SK-N-SH (cell line): Measurements from ENCODE around the gene AFF3. TPM values are rescaled to one million over a fixed set of nuclear protein-coding genes. Genes with fewer than 3 reads are reported as not detected.
"Not testable (repeated sequence)": the region's sequence is repeated elsewhere in the genome, so short reads cannot be mapped to it uniquely, and the experiment has no call there.

Experiments used
- CTCF ChIA-PET: fragments of 300-600, 350-600 bp; formaldehyde crosslinking; extraction: SDS; loops from one replicate; lab custom pipeline; 2021; lab: Yijun Ruan, JAX
- POLR2A ChIA-PET: fragments of 350-600 bp; sonication (Branson Sonifier 250); formaldehyde crosslinking; extraction: SDS; loops from one replicate; lab custom pipeline; 2020; ENCODE audit warnings: antibody characterized with exemption, inconsistent platforms; lab: Yijun Ruan, JAX
- DNase-seq: peaks from one replicate; pipeline ENCODE4 v3.0.0; 2012
- H2AFZ ChIP-seq: fragments of 200-600 bp; sonication (generic); 2 replicates; pipeline ENCODE4 v1.8.1; 2016; ENCODE audit warnings: antibody characterized with exemption, mild to moderate bottlenecking, low read depth
- H3F3A ChIP-seq: fragments of 200-600 bp; sonication (generic); replicated peaks from 2 replicates; pipeline ENCODE3; 2016; ENCODE audit warnings: antibody characterized with exemption, mild to moderate bottlenecking; ENCODE audit not compliant: insufficient read depth
- H3K27ac ChIP-seq, 2 experiments: fragments of 200-500 bp in 1 of 2; fragments of 200-600 bp in 1 of 2; sonication (Bioruptor generic) in 1 of 2; sonication (generic), shearing (Covaris generic) in 1 of 2; 2 replicates each; pipeline versions ENCODE4 v1.5.1 to v1.6.1; 2014 to 2016; ENCODE audit warnings: low read depth in 2 of 2, inconsistent platforms in 1 of 2, low read length in 1 of 2, mild to moderate bottlenecking in 1 of 2, mixed read lengths in 1 of 2
- H3K27me3 ChIP-seq: fragments of 200-600 bp; sonication (generic), shearing (Covaris generic); 2 replicates; pipeline ENCODE4 v1.6.1; 2016; ENCODE audit warnings: mixed run types; ENCODE audit not compliant: insufficient read depth
- H3K36me3 ChIP-seq, 2 experiments: fragments of 200-500 bp in 1 of 2; fragments of 200-600 bp in 1 of 2; sonication (Bioruptor generic) in 1 of 2; sonication (generic) in 1 of 2; replicated peaks in 1 of 2; 2 replicates each; pipeline versions ENCODE3 to v1.5.1; 2014 to 2016; ENCODE audit warnings: low read length in 1 of 2, mild to moderate bottlenecking in 1 of 2; ENCODE audit not compliant: insufficient read depth in 2 of 2, control insufficient read depth in 1 of 2
- H3K4me1 ChIP-seq, 2 experiments: fragments of 200-500 bp in 1 of 2; fragments of 200-600 bp in 1 of 2; sonication (Bioruptor generic) in 1 of 2; sonication (generic), shearing (Covaris generic) in 1 of 2; 2 replicates each; pipeline versions ENCODE4 v1.5.1 to v1.6.1; 2014 to 2016; ENCODE audit warnings: low read depth in 1 of 2, low read length in 1 of 2, mixed run types in 1 of 2; ENCODE audit not compliant: insufficient read depth in 2 of 2, control insufficient read depth in 1 of 2
- H3K4me2 ChIP-seq: fragments of 200-600 bp; sonication (generic), shearing (Covaris generic); 2 replicates; pipeline ENCODE4 v1.6.1; 2017; ENCODE audit warnings: mixed run types
- H3K4me3 ChIP-seq, 2 experiments: fragments of 200-500 bp in 1 of 2; fragments of 200-600 bp in 1 of 2; sonication (Bioruptor generic) in 1 of 2; sonication (generic), shearing (Covaris generic) in 1 of 2; 2 replicates each; pipeline versions ENCODE4 v1.5.1 to v1.8.1; 2014 to 2016; ENCODE audit warnings: low read depth in 2 of 2, inconsistent platforms in 1 of 2, low read length in 1 of 2, mild to moderate bottlenecking in 1 of 2, mixed read lengths in 1 of 2, moderate library complexity in 1 of 2
- H3K79me2 ChIP-seq: fragments of 200-600 bp; sonication (generic); 2 replicates; pipeline ENCODE4 v1.8.1; 2017; ENCODE audit warnings: mild to moderate bottlenecking; ENCODE audit not compliant: insufficient read depth
- H3K9ac ChIP-seq: fragments of 200-600 bp; sonication (generic); 2 replicates; pipeline ENCODE4 v1.6.1; 2017; ENCODE audit warnings: mixed run types
- H3K9me2 ChIP-seq: fragments of 200-600 bp; sonication (generic); 2 replicates; pipeline ENCODE4 v1.6.1; 2017; ENCODE audit warnings: mixed run types
- H3K9me3 ChIP-seq: fragments of 200-600 bp; sonication (generic); 2 replicates; pipeline ENCODE4 v1.6.1; 2017; ENCODE audit warnings: mixed run types, mild to moderate bottlenecking, moderate library complexity
- H4K20me1 ChIP-seq: fragments of 200-600 bp; sonication (generic); 2 replicates; pipeline ENCODE4 v1.6.1; 2017; ENCODE audit warnings: mild to moderate bottlenecking, mixed run types; ENCODE audit not compliant: insufficient read depth
- WGBS: methylation state at CpG from one replicate; pipeline ENCODE4 v1.1.6; 2017; ENCODE audit warnings: low lambda C conversion rate; 5-methylcytosine and 5-hydroxymethylcytosine counted together
- polyA plus RNA-seq, 3 experiments: library from polyadenylated mRNA; depleted of rRNA; stranded (reverse); fragments of >200 nt; gene quantifications; 2 replicates each; pipeline ENCODE4 v1.2.3, GENCODE V29; 2012

Gene AFF3
- polyA plus RNA-seq, 1 of the 3 experiments (the other 2 are of a cell fraction), result 0.36 TPM

GRCh38 chr2:100103527-100104252 lies 38.7 kb downstream of the AFF3 start:
- H3K79me2 ChIP-seq, CTCF ChIA-PET, H2AFZ ChIP-seq, H4K20me1 ChIP-seq, H3K4me2 ChIP-seq, POLR2A ChIA-PET, H3K36me3 ChIP-seq, H3K27ac ChIP-seq, H3K9me2 ChIP-seq, H3K9me3 ChIP-seq, DNase-seq, H3K9ac ChIP-seq, H3F3A ChIP-seq: not testable (repeated sequence)
- H3K4me3 ChIP-seq, result peak overlapping the region in 1 of 2 experiments; percentile 28; a peak in 1 of 4 replicates
- peaks cover 0 to 17% of the 10 kb centered on the region in 2 experiments; a peak in 2 of 4 replicates for H3K4me1 ChIP-seq
- WGBS, result 25% methylated on average over 9 of the region's 39 CpGs
- peaks cover 16% of the 10 kb centered on the region; the same call in 1 of the 2 replicates for H3K27me3 ChIP-seq

- H3K27ac ChIP-seq, H3K4me2 ChIP-seq, DNase-seq, POLR2A ChIA-PET, H3F3A ChIP-seq, H3K9me3 ChIP-seq, H3K9ac ChIP-seq, H2AFZ ChIP-seq, H3K9me2 ChIP-seq, H3K4me3 ChIP-seq, H3K36me3 ChIP-seq, H4K20me1 ChIP-seq, CTCF ChIA-PET, H3K79me2 ChIP-seq: not testable (repeated sequence)
- peaks cover 16% of the 10 kb centered on the region; the same call in 1 of the 2 replicates for H3K27me3 ChIP-seq
- 51% methylated on average over 3 of the region's 8 CpGs for WGBS
- peaks cover 0 to 10% of the 10 kb centered on the region in 2 experiments; a peak in 1 of 4 replicates for H3K4me1 ChIP-seq
Measured at GRCh38 chr2:100102466-100103180, 39.8 kb downstream of the AFF3 start.

- H3K4me3 ChIP-seq, H3K9me2 ChIP-seq, H2AFZ ChIP-seq, H3K4me2 ChIP-seq, H3K27me3 ChIP-seq, H3K9ac ChIP-seq, H3K27ac ChIP-seq, DNase-seq, H3K9me3 ChIP-seq, H3K4me1 ChIP-seq, H3F3A ChIP-seq, H3K79me2 ChIP-seq, CTCF ChIA-PET, H4K20me1 ChIP-seq, H3K36me3 ChIP-seq, POLR2A ChIA-PET: not testable (repeated sequence)
- WGBS, result no CpG with 5 or more reads among the region's 8 CpGs
Measured at GRCh38 chr2:100098855-100099254, 43.5 kb downstream of the AFF3 start.

GRCh38 chr2:100097611-100098294 lies 44.6 kb downstream of the AFF3 start:
- H3K27me3 ChIP-seq, H3K4me1 ChIP-seq, H4K20me1 ChIP-seq, H3K36me3 ChIP-seq, H3F3A ChIP-seq, H3K4me3 ChIP-seq, H3K79me2 ChIP-seq, H3K9me3 ChIP-seq, H3K9ac ChIP-seq, H3K27ac ChIP-seq, H3K9me2 ChIP-seq, H2AFZ ChIP-seq, CTCF ChIA-PET, DNase-seq, H3K4me2 ChIP-seq, POLR2A ChIA-PET: not testable (repeated sequence)
- 100% methylated on average over 1 of the region's 7 CpGs for WGBS

- POLR2A ChIA-PET, CTCF ChIA-PET, H4K20me1 ChIP-seq, H3K27me3 ChIP-seq, H3K9me2 ChIP-seq, H3K36me3 ChIP-seq, H3K27ac ChIP-seq, H3K4me2 ChIP-seq, H3K9me3 ChIP-seq, H3K4me1 ChIP-seq, H3K4me3 ChIP-seq, H3K9ac ChIP-seq, H3F3A ChIP-seq, H3K79me2 ChIP-seq, H2AFZ ChIP-seq, DNase-seq: not testable (repeated sequence)
- 87% methylated on average over 8 of the region's 10 CpGs for WGBS
Measured at GRCh38 chr2:100095845-100096244, 46.5 kb downstream of the AFF3 start.

GRCh38 chr2:100091807-100092206 lies 50.6 kb downstream of the AFF3 start:
- H4K20me1 ChIP-seq, CTCF ChIA-PET, H3K36me3 ChIP-seq, H3K9ac ChIP-seq, H3K4me2 ChIP-seq, POLR2A ChIA-PET, H3F3A ChIP-seq, H3K9me2 ChIP-seq, H3K27me3 ChIP-seq, H3K4me3 ChIP-seq, H3K9me3 ChIP-seq, DNase-seq, H3K4me1 ChIP-seq, H3K79me2 ChIP-seq, H2AFZ ChIP-seq, H3K27ac ChIP-seq: not testable (repeated sequence)
- 72% methylated on average over 5 of the region's 8 CpGs for WGBS
